ENCODE measurements around the gene CTNNAL1.
"Not testable (repeated sequence)": the region's sequence is repeated elsewhere in the genome, so short reads cannot be mapped to it uniquely, and the experiment has no call there.

CTNNAL1 gene

GRCh38 chr9:109012876-109013678, at the start of gene CTNNAL1:
Gene CTNNAL1 (minus strand): TSS chr9:109013499. CDS start chr9:109013442, 57 bp downstream.
- peak; percentile 87 for DNase-seq

- DNase-seq, result no peak
Measured at GRCh38 chr9:109062543-109062942, 49.2 kb upstream of the CTNNAL1 start.

- DNase-seq, result no peak
Measured at GRCh38 chr9:109060191-109060590, 46.9 kb upstream of the CTNNAL1 start.

- DNase-seq, result not testable (repeated sequence)
Measured at GRCh38 chr9:109053121-109053520, 39.8 kb upstream of the CTNNAL1 start.

- DNase-seq, result peak; percentile 14
Measured at GRCh38 chr9:109052416-109052815, 39.1 kb upstream of the CTNNAL1 start.

- no peak for DNase-seq
Measured at GRCh38 chr9:109051733-109052132, 38.4 kb upstream of the CTNNAL1 start.

- DNase-seq, result no peak
Measured at GRCh38 chr9:109050444-109050843, 37.1 kb upstream of the CTNNAL1 start.

- DNase-seq, result no peak
Measured at GRCh38 chr9:109048822-109049221, 35.5 kb upstream of the CTNNAL1 start.

- no peak for DNase-seq
Measured at GRCh38 chr9:109047259-109047658, 34.0 kb upstream of the CTNNAL1 start.

GRCh38 chr9:109046346-109046745, 33.0 kb upstream of the CTNNAL1 start:
- DNase-seq, result no peak

- no peak for DNase-seq
Measured at GRCh38 chr9:109043578-109043977, 30.3 kb upstream of the CTNNAL1 start.

- no peak for DNase-seq
Measured at GRCh38 chr9:109040571-109040970, 27.3 kb upstream of the CTNNAL1 start.

GRCh38 chr9:109039539-109039938, 26.2 kb upstream of the CTNNAL1 start:
- DNase-seq, result no peak

- no peak for DNase-seq
Measured at GRCh38 chr9:109037946-109038715, 24.8 kb upstream of the CTNNAL1 start.

- DNase-seq, result no peak
Measured at GRCh38 chr9:109036744-109037680, 23.7 kb upstream of the CTNNAL1 start.

GRCh38 chr9:109035684-109036423, 22.6 kb upstream of the CTNNAL1 start:
- DNase-seq, result no peak

GRCh38 chr9:109033941-109034700, 20.8 kb upstream of the CTNNAL1 start:
- no peak for DNase-seq

GRCh38 chr9:109031241-109031640, 17.9 kb upstream of the CTNNAL1 start:
- DNase-seq, result no peak

- DNase-seq, result no peak
Measured at GRCh38 chr9:109030426-109030825, 17.1 kb upstream of the CTNNAL1 start.

- no peak for DNase-seq
Measured at GRCh38 chr9:109028457-109028856, 15.2 kb upstream of the CTNNAL1 start.

GRCh38 chr9:109027176-109027575, 13.9 kb upstream of the CTNNAL1 start:
- no peak for DNase-seq

Measured in RPMI8226 (cell line).